Stimulated activated memory B cell treated with anti-CD40 and anti-IgM and Interleukin-4, amounts not matched to agents 10 μg/mL and 1 μg/mL and 100 μg/mL, for 72 hours (primary cell): ENCODE measurements around the gene NCAPG.

Source experiments
- ATAC-seq: fragments of 150-1000 bp; cut with Tn5 transposase; 2 replicates; pipeline ENCODE4 v1.10.0; 2021
- H3K27ac Mint-ChIP-seq: one replicate; pipeline ENCODE4 v1.8.0; 2022; ENCODE audit warnings: mild to moderate bottlenecking, mixed read lengths
- H3K27me3 Mint-ChIP-seq: one replicate; pipeline ENCODE4 v1.8.0; 2022; ENCODE audit warnings: mixed read lengths
- H3K36me3 Mint-ChIP-seq: one replicate; pipeline ENCODE4 v1.8.0; 2022; ENCODE audit warnings: mixed read lengths
- H3K4me1 Mint-ChIP-seq: one replicate; pipeline ENCODE4 v1.8.0; 2022; ENCODE audit warnings: mixed read lengths
- H3K4me3 Mint-ChIP-seq: one replicate; pipeline ENCODE4 v1.8.0; 2022; ENCODE audit warnings: mild to moderate bottlenecking, moderate library complexity, mixed read lengths
- H3K9me3 Mint-ChIP-seq: one replicate; pipeline ENCODE4 v1.8.0; 2022; ENCODE audit warnings: mixed read lengths

The NCAPG gene

DNA sequence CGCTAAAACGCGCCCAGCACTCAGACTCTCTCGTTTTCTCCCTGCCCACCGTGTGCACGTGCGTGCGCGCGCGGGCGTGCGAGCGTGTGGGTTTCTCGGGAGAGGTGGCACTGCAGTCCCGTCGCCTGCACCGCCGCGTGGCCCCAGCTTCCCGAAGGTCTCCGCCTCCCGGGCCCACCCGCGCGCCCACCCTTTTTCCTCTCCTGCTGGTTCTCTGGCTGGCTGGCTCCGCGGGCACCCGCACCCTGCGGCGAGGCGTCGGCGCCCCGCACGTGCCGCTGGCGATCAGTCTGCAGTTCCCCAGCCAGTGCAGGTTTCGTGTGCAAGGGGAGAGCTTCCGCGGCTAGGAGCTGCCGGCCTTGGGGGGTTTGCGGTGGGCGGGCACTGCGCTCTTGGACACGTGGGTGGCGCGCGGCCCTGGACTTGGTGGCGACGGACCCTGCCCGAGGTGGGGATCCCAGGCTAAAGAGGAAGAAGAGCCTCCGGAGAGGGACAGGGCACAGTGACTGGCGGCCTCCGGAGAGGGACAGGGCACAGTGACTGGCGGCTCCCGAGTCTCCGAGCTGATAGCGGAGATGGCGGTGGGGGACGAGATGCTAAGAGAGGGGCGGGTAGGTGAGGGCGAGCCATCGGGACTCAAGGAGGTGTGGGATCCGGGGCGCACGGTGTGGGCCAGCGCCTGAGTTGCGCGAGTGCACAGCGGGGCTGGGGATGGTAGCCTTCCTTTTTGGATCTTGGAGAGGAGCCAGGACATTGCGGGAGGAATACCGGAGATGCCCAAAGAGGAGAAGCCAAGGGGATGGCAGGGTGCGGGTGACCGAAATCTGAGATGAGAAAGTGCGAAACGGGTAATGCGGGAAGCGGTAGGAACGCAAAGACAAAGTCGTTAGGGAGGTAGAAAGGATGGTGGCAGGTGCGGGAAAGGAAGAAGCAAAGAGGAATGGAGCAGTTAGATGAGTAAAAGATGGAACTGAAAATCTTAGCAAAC, 29.2 kb upstream of the NCAPG start, which contains the start of gene FAM184B:
Gene FAM184B (minus strand): TSS at position 322 of the 988 bp plus-strand sequence. CDS start 322 bp downstream, outside the sequence.
- H3K27ac Mint-ChIP-seq, result no peak within 1 kb of the TSS
- no peaks in the 10 kb centered on the region for H3K9me3 Mint-ChIP-seq
- ATAC-seq, result no peak
- peak within 1 kb of the TSS; percentile 51 for H3K4me3 Mint-ChIP-seq
- peaks cover 42% of the 10 kb centered on the region for H3K27me3 Mint-ChIP-seq
- H3K36me3 Mint-ChIP-seq, result no peaks in the 10 kb centered on the region
- H3K4me1 Mint-ChIP-seq, result peaks cover 11% of the 10 kb centered on the region

DNA sequence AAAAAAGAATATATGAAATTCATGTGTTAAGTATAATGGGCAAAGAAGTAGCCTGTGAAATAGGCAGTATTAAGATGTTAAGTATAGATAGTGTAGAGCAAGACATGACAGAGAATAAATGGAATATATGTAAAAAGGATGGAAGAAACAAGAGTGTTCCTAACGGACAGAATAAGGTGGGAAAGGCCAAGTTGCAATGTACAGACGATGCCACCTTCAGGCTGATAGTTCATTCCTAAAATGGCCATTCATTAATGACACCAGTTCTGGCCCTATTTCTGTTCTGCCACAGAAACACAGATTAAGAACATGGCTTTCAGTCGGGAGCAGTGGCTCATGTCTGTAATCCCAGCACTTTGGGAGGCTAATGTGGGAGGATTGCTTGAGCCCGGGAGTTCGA, 24.9 kb upstream of the NCAPG start:
- no peak for ATAC-seq
- no peaks in the 10 kb centered on the region for H3K9me3 Mint-ChIP-seq
- H3K27ac Mint-ChIP-seq, result no peak overlapping the region
- H3K36me3 Mint-ChIP-seq, result peaks cover 24% of the 10 kb centered on the region
- peaks cover 16% of the 10 kb centered on the region for H3K27me3 Mint-ChIP-seq
- no peak overlapping the region for H3K4me3 Mint-ChIP-seq
- peaks cover 11% of the 10 kb centered on the region for H3K4me1 Mint-ChIP-seq

DNA sequence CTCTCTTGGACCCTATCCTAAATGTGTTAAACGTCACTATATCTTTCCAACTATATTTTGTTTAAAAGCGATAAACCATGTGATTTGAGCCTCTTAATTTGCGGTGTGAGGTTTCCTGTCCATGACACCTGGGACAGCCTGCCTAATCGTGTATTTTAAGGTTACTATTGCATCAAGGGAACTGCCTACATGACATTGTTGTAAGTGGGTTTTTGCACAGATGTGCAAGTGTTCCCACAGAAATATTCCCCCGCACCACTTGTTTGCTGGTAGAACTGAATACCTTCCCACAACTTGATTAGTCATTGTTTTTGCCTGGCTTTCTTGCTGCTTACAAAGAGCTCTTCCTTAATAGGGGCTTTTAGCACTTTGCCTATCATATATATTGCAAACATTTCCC, 24.2 kb upstream of the NCAPG start:
- ATAC-seq, result no peak
- peaks cover 9% of the 10 kb centered on the region for H3K27me3 Mint-ChIP-seq
- no peak overlapping the region for H3K4me3 Mint-ChIP-seq
- H3K27ac Mint-ChIP-seq, result no peak overlapping the region
- peaks cover 28% of the 10 kb centered on the region for H3K36me3 Mint-ChIP-seq
- peaks cover 7% of the 10 kb centered on the region for H3K4me1 Mint-ChIP-seq
- H3K9me3 Mint-ChIP-seq, result no peaks in the 10 kb centered on the region

DNA sequence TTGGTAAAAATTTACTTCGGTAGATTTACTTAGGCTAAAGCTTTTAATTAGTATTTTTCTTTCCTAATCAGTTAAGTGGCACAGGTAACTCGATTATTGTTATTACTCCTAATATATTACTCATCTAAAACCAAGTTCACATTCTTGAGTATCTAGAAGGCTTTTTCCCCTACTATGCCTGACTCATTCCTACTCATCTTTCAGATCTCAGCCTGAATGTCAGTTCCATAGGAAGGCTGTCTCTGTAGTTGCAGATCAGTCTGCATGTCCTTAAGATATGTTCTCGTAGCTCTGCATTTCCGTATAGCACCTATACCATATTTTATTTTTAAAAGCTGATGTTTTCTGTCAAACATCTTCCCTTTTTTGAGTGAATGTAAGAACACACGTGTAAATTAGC, 23.5 kb upstream of the NCAPG start:
- H3K27ac Mint-ChIP-seq, result no peak overlapping the region
- H3K4me1 Mint-ChIP-seq, result no peaks in the 10 kb centered on the region
- peaks cover 35% of the 10 kb centered on the region for H3K36me3 Mint-ChIP-seq
- no peak overlapping the region for H3K4me3 Mint-ChIP-seq
- no peaks in the 10 kb centered on the region for H3K9me3 Mint-ChIP-seq
- H3K27me3 Mint-ChIP-seq, result peaks cover 2% of the 10 kb centered on the region
- ATAC-seq, result no peak

DNA sequence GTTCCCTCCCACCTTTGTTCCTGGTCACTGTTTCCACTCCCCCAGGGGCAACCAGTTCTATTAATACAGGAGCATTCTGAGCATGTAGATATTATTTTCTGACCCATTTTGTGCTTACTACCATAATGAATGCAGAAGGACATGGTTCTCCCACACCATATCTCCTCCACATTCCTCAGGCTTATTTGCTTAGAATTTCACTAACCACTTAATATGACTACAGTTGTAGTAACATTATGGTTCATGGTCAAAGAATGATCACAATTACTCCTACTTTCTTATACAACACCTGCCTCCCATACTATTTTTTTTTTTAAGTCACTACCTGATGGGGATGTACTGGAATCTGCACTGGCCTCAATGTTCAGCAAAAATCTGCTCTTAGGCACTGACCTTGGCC, 21.8 kb upstream of the NCAPG start:
- Mint-ChIP-seq H3K4me1 (no peaks in the 10 kb centered on the region), H3K9me3 (no peaks in the 10 kb centered on the region), H3K4me3 (no peak overlapping the region), H3K36me3 (peaks cover 48% of the 10 kb centered on the region), H3K27ac (no peak overlapping the region), H3K27me3 (no peaks in the 10 kb centered on the region)
- no peak for ATAC-seq

DNA sequence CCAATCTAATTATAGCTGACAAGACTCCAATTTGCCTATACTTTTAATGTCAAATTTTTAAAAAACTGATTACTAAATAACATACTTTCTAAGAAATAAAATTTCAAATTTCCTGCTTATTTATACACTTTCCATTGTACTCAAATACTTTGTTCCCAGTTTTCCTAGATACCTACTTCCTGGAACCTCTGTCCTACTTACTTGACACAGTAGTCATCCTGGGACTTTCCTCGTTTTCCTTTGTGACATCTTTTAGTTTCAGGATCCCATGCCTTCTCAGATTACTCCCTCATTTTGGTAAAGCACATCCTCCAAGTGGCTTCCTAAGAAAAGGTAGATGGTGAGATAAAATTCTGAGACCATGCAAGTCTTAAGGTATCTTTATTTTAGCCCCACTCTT, 16.0 kb upstream of the NCAPG start:
- Mint-ChIP-seq H3K27me3 (no peaks in the 10 kb centered on the region), H3K4me3 (no peak overlapping the region), H3K9me3 (no peaks in the 10 kb centered on the region), H3K4me1 (no peaks in the 10 kb centered on the region), H3K27ac (no peak overlapping the region), H3K36me3 (peaks cover 46% of the 10 kb centered on the region)
- ATAC-seq, result no peak

DNA sequence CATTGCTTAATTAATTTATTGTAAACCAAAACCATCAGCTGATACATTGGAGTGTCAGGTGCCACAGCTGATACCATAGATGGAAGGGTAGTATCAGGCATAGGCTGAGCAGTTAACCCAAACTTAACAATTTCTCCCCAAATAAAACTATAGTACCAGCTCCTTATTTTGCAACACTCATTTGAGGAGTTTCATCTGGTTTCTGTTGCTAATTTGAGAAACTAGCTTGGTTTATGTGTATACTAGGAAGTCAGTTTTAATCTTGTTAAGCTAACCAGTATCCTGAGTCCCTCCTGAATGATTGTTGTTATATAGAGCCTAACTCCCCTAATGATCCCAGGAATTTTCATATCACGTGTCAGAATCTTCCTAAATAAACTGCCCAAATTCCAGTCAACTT, 13.0 kb upstream of the NCAPG start:
- Mint-ChIP-seq H3K27me3 (no peaks in the 10 kb centered on the region), H3K9me3 (no peaks in the 10 kb centered on the region), H3K4me1 (peaks cover 5% of the 10 kb centered on the region), H3K27ac (no peak overlapping the region), H3K36me3 (peaks cover 41% of the 10 kb centered on the region), H3K4me3 (no peak overlapping the region)
- ATAC-seq, result no peak

DNA sequence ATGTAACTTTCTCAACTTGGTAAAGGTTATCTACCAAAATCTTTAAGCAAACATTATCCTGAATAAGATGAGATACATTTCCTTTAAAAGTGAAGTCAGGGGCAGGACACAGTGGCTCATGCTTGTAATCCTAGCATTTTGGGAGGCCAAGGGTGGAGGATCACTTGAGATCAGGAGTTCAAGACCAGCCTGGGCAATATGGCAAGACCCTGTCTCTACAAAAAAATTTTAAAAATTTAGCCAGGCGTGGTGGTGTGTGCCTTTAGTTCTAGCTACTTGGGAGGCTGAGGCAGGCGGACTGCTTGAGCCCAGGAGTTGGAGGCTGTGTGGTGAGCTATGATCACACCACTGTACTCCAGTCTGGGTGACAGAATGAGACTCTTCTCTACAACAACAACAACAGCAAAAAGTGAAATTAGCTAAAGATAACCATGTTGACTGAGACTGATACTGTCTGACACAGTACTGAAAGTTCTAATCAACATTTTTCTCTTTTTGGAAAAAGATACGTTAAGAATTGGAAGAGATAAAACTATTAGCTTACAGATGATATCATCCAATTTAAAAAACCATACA, 5.1 kb upstream of the NCAPG start:
- Mint-ChIP-seq H3K4me1 (peaks cover 56% of the 10 kb centered on the region), H3K9me3 (no peaks in the 10 kb centered on the region), H3K36me3 (peaks cover 32% of the 10 kb centered on the region), H3K27me3 (no peaks in the 10 kb centered on the region), H3K4me3 (no peak overlapping the region), H3K27ac (no peak overlapping the region)
- ATAC-seq, result no peak

DNA sequence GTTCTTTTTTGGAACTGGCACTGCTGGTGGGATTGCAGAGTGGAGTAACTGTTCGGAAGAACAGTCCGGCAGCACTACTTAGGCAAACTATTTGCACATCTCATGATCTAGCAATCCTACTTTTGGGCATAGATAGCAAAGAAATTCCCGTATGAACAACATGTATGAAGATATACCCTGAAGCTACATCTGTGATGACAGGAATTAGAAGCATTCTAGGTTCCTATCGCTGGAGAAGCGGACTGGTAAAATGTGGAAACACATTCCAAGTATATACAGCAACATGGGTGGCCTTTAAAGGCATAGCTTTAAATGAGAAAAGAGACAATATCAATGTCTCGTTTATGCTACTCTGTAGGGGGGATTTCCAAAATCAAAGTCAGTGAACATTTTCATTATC, 3.3 kb upstream of the NCAPG start:
- H3K27ac Mint-ChIP-seq, result no peak overlapping the region
- H3K4me3 Mint-ChIP-seq, result peak overlapping the region; percentile 10
- H3K4me1 Mint-ChIP-seq, result peaks cover 66% of the 10 kb centered on the region
- no peaks in the 10 kb centered on the region for H3K9me3 Mint-ChIP-seq
- H3K36me3 Mint-ChIP-seq, result peaks cover 25% of the 10 kb centered on the region
- ATAC-seq, result no peak
- H3K27me3 Mint-ChIP-seq, result no peaks in the 10 kb centered on the region

DNA sequence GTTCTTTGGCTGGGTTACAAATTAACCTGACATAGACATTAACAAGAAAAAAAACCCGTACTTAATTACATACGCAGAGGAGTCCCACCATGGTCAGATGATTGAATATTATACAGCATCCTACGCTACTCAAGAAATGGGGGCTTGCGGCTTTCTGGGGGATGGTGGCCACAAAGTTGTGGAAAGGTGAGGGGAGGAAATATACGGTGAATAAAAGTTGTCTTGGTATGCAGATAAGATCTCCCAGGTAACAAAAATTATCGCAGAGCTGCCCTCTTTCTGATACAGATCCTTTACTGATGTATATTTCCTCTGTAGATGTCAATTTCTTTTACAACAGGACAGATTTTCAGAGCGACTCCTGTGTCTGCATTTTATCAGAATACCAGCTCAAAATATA, 1.1 kb upstream of the NCAPG start:
- H3K36me3 Mint-ChIP-seq, result peaks cover 6% of the 10 kb centered on the region
- peaks cover 66% of the 10 kb centered on the region for H3K4me1 Mint-ChIP-seq
- no peaks in the 10 kb centered on the region for H3K9me3 Mint-ChIP-seq
- peak overlapping the region; percentile 98 for H3K27ac Mint-ChIP-seq
- H3K27me3 Mint-ChIP-seq, result no peaks in the 10 kb centered on the region
- no peak for ATAC-seq
- peak overlapping the region; percentile 94 for H3K4me3 Mint-ChIP-seq

DNA sequence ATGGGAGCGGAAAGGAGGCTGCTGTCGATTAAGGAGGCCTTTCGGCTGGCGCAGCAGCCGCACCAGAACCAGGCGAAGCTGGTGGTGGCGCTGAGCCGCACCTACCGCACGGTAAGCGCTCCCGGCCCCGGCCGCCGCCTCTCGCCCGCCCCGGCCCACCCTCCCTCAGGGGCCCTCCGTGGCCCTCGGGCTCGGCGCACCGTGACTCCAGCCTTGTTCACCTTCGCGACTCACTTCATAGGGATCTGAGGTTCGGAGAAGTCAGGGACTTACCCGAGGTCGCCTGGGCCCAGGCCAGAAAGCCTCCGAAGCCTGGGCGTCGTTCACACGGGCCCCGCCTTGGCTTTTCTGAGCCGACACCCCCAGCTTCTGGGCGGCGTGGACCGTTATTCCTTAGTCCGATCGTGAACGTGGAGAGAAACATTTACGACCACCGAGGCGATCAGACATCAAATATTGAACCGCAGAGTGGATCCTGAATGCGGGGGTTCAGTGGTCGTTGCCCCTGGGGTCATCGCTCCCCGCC, 362 bp downstream of the NCAPG start:
- peaks cover 6% of the 10 kb centered on the region for H3K36me3 Mint-ChIP-seq
- no peaks in the 10 kb centered on the region for H3K27me3 Mint-ChIP-seq
- H3K4me3 Mint-ChIP-seq, result peak overlapping the region; percentile 94
- peak overlapping the region; percentile 98 for H3K27ac Mint-ChIP-seq
- peaks cover 59% of the 10 kb centered on the region for H3K4me1 Mint-ChIP-seq
- no peaks in the 10 kb centered on the region for H3K9me3 Mint-ChIP-seq
- peak; percentile 37 for ATAC-seq

DNA sequence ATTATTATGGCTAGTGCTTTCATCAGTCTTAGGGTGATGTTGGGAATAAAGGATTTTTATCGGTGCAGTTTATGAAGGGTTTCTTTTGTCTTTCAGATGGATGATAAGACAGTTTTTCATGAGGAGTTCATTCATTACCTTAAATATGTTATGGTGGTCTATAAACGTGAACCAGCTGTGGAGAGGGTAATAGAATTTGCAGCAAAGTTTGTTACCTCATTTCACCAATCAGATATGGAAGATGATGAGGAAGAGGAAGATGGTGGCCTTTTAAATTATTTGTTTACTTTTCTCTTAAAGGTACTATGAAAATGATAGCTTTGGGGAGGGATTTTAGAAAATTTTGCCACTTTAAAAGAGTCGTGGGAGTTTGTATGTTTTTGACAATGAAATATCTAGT, 1.3 kb downstream of the NCAPG start:
- Mint-ChIP-seq H3K27me3 (no peaks in the 10 kb centered on the region), H3K4me1 (peaks cover 50% of the 10 kb centered on the region), H3K9me3 (no peaks in the 10 kb centered on the region), H3K4me3 (peak overlapping the region; percentile 38), H3K36me3 (peaks cover 6% of the 10 kb centered on the region), H3K27ac (no peak overlapping the region)
- ATAC-seq, result no peak

DNA sequence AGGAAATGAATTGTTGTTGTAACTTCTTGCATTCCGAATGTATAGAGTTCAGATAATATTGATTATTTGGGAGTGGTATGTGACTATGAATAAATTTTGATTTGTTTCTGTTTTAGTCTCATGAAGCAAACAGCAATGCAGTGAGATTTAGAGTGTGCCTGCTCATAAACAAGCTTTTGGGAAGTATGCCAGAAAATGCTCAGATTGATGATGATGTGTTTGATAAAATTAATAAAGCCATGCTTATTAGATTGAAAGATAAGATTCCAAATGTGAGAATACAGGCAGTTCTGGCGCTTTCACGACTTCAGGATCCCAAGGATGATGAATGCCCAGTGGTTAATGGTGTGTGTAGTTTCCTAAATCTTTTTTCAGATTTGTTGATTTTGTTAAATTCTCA, 2.0 kb downstream of the NCAPG start:
- peaks cover 50% of the 10 kb centered on the region for H3K4me1 Mint-ChIP-seq
- H3K36me3 Mint-ChIP-seq, result peaks cover under 1% of the 10 kb centered on the region
- no peaks in the 10 kb centered on the region for H3K27me3 Mint-ChIP-seq
- H3K9me3 Mint-ChIP-seq, result no peaks in the 10 kb centered on the region
- no peak overlapping the region for H3K27ac Mint-ChIP-seq
- H3K4me3 Mint-ChIP-seq, result no peak overlapping the region
- no peak for ATAC-seq

DNA sequence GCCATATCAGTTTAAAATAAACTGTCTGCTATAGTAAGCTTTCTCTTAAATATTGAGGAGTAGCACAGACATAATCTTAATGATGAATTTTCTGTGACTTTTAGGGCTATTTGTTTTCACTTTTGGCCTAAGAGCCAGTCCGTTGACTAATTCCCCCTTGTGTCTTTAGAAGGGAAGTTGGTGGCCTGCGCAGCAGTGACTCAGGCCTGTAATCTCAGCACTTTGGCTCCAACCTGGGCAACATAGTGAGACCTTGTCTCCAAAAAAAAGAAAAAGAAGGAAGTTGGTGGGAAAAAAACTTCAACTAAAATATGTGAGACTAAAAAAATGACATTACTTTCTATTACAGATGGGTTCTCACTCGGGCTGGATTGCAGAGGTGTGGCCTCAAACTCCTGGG, 3.4 kb downstream of the NCAPG start:
- Mint-ChIP-seq H3K27ac (no peak overlapping the region), H3K4me3 (no peak overlapping the region)
- no peak for ATAC-seq

DNA sequence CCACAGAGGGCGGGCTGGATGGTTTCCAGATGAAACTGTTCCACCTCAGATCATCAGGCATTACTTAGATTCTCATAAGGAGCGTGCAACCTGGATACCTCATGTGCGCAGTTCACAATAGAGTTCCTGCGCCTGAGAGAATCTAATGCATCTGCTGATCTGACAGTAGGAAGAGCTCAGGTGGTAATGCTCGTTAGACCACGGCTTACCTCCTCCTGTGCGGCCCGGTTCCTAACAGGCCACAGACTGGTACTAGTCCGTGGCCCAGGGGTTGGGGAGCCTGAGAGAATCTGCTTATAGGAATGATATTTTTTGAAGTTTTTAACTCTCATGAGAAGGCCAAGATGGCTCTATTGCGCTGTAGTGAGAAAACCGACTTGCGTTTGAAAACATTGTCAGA, 5.4 kb downstream of the NCAPG start:
- H3K4me3 Mint-ChIP-seq, result no peak overlapping the region
- no peak overlapping the region for H3K27ac Mint-ChIP-seq
- H3K9me3 Mint-ChIP-seq, result no peaks in the 10 kb centered on the region
- no peaks in the 10 kb centered on the region for H3K27me3 Mint-ChIP-seq
- H3K36me3 Mint-ChIP-seq, result no peaks in the 10 kb centered on the region
- peaks cover 20% of the 10 kb centered on the region for H3K4me1 Mint-ChIP-seq
- ATAC-seq, result no peak

More for the DNA sequence above, 3.4 kb downstream of the NCAPG start:
- Mint-ChIP-seq H3K4me1 (peaks cover 37% of the 10 kb centered on the region), H3K27me3 (no peaks in the 10 kb centered on the region), H3K36me3 (no peaks in the 10 kb centered on the region), H3K9me3 (no peaks in the 10 kb centered on the region)

DNA sequence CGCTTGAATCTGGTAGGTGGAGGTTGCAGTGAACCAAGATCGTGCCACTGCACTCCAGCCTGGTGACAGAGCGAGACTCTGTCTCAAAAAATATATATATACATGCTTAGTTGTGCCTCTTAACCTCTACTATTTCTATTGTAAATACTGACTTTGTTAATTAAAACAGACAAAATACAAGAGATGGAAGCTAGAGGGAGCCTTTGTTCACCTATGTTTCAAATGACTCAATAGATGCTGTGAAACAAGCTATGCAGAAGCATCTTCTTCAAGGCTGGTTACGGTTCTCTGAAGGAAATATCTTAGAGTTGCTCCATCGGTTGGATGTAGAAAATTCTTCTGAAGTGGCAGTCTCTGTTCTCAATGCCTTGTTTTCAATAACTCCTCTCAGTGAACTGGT, 6.2 kb downstream of the NCAPG start:
- H3K9me3 Mint-ChIP-seq, result no peaks in the 10 kb centered on the region
- peaks cover 11% of the 10 kb centered on the region for H3K4me1 Mint-ChIP-seq
- H3K36me3 Mint-ChIP-seq, result no peaks in the 10 kb centered on the region
- H3K27me3 Mint-ChIP-seq, result no peaks in the 10 kb centered on the region
- no peak overlapping the region for H3K27ac Mint-ChIP-seq
- no peak overlapping the region for H3K4me3 Mint-ChIP-seq
- no peak for ATAC-seq
